GM18499 (cell line): ENCODE data around the gene IL17RC.

Experiments
- ATAC-seq: cut with Tn5 transposase; IDR thresholded peaks from one replicate; pipeline ENCODE4 v1.9.1; 2021; ENCODE audit warnings: moderate number of reproducible peaks; ENCODE audit not compliant: insufficient read depth, unreplicated experiment

The IL17RC gene

DNA sequence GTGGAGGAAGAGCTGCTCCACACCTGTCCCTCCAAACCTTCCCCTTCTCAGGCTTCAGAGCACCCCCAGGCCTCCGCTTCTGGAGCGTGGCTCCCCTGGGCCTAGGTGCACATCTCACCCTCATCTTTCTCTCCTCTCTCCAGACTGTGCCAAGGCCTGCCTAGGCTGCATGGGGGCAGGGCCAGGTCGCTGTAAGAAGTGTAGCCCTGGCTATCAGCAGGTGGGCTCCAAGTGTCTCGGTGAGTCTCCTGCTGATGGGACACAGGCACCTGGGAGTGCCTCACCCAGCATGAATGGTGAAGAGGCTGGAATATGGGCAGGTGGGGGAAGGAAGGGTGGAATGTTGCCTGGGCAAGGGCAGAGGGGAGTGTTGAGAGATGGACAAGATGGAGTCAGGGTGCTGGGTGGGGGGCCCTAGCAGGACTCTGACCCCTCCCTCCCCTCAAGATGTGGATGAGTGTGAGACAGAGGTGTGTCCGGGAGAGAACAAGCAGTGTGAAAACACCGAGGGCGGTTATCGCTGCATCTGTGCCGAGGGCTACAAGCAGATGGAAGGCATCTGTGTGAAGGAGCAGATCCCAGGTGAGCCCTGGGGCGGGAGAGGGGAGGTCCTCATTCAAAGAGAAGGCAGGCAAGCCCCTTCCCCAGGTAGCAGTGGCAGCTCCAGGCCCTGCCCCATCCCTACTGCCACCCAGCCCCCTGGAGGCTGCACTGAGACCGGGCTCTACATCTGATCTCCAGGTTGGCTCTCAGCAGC, 26.2 kb downstream of the IL17RC start:
- ATAC-seq, result no peak

DNA sequence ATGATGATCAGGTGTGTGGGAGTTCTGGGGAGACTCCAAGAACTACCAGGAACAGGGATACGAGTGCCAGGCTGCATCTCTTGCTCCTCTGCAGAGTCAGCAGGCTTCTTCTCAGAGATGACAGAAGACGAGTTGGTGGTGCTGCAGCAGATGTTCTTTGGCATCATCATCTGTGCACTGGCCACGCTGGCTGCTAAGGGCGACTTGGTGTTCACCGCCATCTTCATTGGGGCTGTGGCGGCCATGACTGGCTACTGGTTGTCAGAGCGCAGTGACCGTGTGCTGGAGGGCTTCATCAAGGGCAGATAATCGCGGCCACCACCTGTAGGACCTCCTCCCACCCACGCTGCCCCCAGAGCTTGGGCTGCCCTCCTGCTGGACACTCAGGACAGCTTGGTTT, 27.4 kb downstream of the IL17RC start:
- ATAC-seq, result no peak

DNA sequence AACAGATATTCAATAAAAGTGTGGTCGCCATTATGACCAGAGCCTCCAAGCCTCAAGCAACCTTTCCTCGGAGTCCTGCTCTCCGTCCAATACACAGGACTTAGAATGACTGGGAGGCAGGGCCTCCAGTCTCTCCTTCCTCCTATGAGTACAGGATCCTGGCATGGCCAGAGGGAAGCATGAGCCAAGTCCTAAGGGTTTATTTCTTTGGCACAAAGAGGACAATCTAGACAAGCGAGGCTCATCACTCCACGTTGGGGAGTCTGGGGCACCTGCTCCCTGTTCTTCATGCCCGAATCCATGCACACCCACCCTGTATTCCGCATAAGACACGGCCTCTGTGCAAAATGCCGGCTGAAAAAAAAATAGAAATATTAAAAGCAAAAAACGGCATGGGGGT, 28.5 kb downstream of the IL17RC start:
- ATAC-seq, result no peak

DNA sequence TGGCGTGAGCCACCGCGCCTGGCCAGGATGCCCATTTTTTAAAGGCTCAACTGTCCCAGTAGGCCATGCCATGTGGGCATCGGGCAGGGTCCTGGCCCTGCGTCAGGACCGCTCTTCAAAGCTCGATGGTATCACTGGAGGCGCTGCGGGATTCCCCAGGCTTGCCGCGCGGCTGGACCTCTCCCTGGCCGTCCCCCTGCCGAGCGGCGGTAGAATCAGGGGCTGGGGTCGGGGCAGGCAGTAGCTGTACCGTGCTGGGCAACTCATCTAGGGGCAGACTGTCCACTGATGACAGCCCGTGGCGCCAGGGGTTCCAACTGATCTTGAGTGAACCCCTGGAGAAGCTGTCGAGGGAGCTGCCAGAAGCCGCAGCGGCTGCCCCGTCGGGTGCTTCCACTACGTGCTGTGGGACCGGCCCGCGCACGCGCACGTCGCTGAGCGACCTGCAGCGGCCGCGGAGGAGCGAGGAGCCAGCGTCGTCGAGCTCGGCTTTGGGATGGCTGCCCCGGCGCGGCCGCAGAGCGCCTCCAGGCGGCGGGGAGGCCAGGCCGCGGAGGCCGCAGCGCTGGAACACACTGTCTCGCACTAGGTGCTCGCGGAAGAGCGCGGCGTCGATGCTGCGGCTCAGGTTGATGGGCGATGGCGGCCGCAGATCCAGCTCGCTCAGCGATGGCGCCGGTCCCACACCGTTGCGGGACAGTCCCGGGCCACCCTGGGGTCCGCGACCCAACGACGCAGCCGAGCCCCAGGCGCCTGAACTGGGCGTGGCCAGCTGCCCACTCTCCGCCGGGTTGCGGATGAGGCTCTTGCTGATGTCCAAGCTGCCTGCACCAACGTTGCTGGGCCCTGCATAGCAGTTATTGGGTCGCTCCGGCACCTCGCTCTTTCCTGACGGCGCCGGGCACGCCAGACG, 29.5 kb downstream of the IL17RC start:
- no peak for ATAC-seq

DNA sequence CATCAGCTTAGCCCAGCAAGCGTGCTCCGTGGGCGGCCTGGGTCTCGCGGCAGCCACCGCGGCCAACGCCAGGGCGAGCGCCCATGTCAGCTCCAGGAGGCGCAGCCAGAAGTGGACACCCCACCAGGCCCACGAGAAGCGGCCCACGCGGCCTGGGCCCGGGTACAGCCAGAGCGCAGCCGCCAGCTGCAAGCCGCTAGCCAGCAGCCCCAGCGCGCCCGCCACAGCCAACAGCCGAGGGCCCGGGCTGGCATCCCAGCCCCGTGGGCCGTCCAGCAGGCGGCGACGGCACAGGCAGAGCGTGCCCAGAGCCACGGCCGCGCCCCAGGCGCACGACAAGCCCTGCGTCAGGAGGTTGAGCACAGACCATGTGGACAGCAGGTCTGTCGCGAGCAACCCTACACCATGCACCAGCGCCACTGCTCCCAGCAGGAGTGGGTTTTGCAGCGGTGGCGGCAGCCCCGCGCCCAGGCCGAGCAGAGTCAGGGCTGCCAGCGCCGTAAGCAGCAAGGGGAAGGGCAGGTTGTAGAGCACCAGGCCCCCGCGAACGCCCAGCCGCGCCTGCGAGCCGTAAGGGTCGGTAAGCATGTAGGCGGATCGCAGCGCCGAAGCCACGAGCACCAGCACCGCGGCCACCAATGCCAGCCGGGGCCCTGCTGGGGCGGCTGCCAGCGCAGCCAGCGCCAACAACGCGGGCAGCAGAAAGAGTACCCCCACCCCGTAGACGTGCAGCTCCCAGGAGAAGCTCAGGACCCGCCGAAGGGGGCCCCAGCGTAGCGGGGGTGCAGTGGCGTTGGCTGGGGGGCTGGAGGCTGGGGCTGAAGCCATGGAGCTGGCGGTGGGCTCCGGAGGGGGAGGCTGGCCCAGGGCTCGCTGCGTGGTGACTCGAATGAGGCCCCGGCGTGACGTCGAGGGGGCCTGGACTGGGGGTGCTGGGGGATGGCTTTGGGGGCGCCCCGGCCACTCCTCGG, 30.4 kb downstream of the IL17RC start:
- ATAC-seq, result no peak

DNA sequence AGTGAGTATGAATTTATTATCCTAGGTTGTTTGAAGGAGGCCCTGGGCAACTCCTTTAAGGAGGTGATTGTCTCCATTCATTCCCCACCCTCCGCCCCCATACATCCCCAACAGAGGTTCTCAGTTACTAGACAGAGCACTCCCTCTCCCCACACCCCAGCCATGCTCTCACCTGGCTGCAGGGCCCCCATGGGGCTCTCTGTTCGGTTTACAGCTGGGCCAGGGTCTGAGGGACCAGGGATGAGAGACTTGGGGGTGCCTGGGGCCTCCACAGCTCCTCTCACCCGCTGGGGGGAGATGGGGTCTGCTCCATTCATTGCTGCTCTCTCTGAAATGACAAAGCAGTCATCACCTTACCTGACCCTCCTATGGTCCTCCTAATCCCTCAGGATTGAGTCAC, 31.7 kb downstream of the IL17RC start:
- ATAC-seq, result no peak

DNA sequence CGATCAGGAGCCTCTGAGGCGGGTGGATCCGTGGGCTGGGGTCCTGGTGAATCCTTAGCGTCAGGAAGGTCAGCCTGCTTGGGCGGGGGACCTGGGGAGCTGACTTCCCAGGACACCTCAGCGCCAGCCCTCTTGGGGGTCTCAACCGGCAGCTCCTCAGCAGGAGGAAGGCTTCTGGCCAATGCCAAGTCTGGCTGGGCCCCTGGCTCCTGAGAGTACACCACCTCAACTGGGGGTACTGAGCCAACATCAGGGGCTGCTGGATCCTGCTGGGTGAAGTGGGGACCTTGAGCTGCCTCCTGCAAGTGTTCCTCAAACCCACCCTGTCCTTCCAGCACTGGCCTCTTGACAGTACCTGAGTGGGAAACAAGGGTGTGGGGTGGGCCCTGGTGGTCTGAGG, 32.2 kb downstream of the IL17RC start:
- no peak for ATAC-seq

DNA sequence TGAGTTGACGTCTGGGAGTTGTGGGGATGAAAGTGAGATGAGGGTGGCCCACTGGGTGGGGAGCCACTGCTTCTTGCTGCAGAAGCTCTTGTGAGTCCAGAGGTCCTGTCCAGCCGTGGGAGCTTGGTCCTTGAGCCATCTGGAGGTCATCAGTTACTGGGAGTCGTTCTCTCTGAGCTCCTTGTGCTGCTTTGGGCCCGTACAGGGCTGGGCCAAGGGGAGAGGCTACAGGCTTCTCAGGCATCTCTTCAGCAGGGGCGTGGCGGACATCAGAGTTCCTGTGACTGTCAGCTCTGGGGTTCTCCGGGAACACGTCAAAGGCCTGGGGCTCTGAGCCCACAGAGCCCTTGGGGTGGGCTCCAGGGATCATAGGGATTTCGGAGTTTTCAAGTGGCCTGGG, 32.7 kb downstream of the IL17RC start:
- ATAC-seq, result no peak

DNA sequence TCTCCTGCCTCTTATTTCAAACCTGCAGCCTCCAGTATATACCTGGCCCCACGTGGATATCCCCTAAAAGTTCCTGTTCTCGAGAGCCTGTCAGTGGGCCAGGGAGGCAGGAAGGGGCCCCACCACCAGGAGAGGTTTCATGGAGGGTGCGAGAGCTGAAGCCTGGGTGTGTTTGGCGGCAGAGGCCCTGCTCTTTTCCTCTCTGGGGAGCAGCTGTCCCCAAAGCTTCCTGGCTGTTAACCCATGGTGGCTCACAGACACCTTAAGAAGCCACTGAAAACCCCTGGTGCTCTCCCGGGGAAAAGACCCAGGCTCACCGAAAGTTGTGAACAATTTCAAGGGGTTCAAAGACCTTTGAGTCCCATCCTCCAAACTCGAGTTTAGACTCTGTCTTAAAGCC, 34.2 kb downstream of the IL17RC start:
- no peak for ATAC-seq

DNA sequence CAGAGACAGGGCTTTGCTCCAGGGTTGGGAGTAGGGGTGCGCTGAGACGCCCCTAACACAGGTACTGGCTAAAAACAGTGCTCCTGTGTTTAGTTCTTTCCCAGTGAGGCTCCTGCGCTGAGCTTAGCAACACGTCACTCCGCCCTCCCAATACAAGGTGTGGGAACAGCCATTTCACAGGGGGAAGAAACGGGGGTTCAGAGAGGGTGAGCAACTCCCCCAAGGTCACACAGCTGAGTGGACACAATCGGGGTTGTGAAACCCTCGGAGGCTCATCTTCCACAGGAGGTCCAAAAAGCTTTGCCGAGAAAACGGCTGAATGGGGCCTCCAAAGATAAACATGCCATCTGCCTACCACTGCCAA, 34.7 kb downstream of the IL17RC start:
- no peak for ATAC-seq

DNA sequence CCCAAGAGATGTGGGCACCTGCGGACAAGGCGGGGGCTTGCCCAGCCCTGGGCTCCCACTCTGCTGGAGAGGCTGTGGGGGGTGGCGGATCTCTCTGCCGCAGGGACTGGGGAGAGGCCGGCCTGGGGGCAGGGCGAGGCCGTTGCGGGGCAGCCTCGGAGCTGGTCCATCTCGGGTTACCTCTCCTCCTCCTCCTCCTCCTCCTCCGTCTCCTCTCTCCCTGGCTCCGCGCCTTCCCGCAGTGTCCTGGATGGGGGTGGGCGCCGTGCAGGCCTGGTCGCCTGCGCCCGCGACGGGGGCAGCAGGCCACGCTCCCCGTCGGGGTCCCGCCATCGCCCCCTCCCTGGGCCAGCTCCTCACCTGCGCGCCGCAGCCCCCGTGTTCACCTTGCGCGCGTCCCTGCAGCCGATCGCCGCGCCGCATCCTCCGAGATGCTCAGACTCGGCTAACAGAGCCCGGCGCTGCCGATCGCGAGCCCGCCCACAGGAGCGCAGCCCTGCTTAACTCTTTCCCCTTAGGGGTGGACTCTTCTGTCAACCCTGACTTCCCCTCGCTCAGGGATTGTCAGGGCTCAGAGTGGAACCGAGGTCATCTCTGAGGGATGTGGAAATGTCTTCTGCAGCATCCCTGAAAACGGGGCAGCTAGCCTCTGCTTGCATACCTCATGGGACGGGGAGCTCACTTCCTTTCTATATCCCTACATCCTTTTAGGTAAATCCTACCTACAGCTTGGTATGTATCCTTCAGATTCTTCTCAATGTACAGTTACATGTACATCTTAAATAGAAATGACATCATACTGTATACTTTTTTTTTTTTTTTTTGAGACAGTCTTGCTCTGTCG, 35.3 kb downstream of the IL17RC start, which contains the start of gene PRRT3:
Gene PRRT3 (minus strand): TSS at position 447 of the 844 bp plus-strand sequence. CDS start 2,293 bp downstream, outside the sequence.
- no peak for ATAC-seq

DNA sequence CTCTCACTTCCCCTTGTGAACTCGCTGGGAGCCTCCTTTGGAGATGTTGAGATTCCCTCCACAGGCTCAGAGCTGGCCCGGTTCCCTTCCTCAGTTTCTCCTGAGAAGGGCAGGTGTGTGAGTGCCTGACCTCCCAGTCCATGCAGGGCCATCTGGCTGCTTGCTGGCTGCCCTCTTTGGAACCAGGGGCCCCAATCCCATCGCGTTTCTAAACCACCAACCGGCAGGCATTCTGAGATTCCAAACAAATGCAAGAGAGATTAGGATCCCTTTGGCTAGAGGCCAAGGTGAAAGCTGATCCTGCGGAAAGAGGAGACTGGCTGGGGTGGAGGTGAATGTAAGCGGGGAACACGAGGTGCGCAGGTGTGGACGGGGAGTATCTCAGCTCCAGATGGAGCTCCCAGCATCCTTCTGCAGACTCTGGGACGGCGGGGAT, 38.2 kb downstream of the IL17RC start:
- ATAC-seq, result no peak

DNA sequence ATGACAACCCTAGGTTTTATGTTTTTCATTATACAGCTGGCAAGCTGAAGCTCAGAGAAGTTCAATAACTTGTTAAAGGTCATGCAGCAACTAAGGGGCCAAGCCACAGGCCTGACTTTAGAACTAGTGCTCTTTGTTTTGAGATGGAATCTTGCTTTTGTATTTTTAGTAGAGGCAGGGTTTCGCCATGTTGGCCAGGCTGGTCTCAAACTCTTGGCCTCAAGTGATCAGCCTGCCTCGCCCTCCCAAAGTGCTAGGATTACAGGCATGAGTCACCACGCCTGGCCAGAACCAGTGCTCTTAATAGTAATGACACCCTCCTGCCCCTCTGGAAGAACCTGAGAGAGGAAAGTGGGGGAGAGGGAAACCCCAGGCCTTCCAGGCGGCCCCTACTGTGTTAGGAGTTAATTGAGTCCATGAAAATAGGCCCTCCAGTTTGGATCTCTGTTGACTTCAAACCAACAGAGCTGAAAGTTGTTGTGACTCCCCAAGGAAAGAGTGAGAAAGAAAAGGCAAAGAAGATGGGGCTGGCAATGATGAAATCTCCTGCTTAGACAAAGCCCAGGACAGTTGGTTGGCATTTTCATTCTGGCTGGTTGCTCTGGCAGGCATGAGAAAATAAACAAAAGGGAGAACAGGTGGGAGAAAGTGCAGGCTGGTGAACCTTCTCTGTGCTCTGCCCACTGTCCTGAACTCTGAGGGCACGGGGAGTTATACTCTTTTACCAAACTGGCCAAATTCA, 38.9 kb downstream of the IL17RC start:
- no peak for ATAC-seq

DNA sequence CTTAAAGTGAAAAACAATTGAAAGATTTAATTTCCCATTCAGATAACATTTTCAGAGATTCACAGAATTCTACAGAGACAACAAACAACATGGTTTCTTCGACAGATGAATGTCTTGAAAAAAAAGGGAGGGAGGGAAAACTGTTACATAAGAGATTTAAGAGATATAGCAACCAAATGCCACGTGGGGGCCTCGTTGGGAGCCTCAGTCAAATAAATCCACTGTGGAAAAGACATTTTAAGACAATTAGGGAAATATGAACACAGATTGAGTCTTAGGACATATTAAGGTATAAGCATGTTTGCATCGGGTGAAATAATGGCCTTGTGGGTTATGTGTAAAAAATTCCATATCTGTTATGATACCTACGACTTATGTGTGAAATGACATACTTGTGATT, 40.3 kb downstream of the IL17RC start:
- ATAC-seq, result no peak

DNA sequence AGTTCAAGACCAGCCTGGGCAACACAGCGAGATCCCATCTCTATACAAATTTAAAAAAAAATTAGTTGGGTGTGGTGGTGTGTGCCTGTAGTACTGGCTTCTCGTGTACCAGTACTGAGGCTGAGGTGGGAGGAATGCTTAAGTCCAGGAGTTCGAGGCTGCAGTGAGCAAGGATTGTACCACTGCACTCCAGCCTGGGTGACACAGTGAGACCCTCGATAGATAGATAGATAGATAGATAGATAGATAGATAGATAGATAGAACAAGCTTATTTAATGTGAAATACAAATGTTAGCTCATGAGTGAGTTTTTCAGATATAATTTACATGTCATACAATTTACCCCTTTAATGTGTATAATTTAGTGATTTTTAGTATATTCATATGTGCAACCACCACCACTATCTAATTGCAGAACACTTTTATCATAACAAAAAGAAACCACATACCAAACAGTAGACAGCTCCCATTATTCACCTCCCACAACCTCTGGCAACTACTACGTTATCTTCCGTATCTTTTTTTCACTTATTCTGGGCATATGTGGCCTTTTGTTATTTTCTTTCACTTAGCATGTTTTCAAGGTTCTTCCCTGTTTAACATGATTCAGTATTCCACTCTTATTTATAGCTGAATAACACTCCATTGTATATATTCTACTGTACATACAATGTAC, 48.4 kb downstream of the IL17RC start:
- ATAC-seq, result no peak

DNA sequence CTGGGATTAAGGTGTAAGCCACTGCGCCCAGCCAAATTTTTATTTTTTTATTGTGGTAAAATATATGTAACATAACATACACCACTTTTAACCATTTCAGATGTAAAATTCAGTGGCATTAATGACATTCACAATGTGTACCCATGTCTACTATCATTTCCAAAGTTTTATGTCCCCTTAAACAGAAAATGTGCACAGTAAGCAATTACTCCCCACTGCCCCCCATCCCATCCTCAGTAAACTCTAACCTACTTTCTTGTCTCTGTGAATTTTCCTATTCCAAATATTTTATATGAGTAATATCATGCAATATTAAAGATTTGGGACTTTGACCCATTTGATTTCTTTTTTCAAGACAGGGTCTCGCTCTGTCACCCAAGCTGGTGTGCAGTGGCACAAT, 49.9 kb downstream of the IL17RC start:
- no peak for ATAC-seq

DNA sequence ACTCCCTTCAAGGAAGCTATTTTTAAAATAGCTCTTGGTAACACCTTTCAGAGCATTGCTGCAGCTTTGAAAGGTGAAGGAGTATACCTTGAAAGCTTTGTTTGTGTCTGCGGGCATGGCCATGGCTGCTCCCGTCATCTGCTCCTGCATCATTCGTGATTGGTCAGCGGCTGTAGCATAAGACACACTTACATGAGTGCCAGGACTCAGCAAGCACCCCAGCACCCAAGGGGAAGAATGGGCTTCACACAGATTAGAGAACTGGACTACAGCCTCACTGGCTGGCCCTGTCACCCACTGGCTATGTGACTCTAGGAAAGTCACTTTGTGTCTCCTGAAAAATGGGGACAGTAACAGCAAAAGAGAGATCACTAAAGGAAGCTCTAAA, 52.7 kb downstream of the IL17RC start:
- ATAC-seq, result no peak

DNA sequence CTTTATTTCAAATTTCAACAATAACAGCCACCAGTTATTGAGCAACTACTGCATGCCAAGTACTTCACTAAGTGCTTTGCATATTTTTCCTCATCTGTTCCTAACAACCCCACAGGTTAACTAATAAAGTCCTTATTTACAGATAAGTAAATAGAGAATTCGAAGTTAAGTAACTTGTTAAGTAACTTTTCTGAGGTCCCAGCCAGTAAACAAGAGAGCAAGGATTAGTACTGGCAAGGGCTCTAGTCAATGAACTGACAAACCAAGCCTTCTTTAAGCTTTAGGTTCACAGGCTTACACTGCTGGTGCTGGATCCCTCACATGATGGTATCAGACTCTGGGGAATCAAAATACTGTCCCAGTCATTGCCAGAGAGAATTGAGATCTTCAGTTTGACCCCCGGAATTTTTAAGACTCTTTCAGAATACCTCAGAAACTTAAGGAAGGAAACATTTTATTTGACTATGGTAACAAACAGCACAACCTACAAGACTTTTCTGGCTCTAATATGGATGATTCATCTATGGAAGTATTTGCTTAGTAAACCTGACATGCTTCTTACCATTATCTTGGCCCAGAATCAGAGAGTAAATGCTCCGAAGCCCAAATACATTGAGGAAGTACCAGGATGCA, 53.2 kb downstream of the IL17RC start:
- no peak for ATAC-seq
